OCI-LY7 (cell line): ENCODE data around the gene ICAM5.

Experiments
- EZH2phosphoT487 ChIP-seq: fragments of 200-600 bp; sonication (generic); IDR thresholded peaks from 2 replicates; pipeline ENCODE4 v1.6.1; 2018; ENCODE audit warnings: low read depth, borderline replicate concordance, mild to moderate bottlenecking, mixed run types, antibody characterized with exemption, low read length, moderate library complexity, mixed read lengths
- TF ChIP-seq, protein P1 (sequence below): fragments of 200-600 bp; sonication (generic); conservative IDR thresholded peaks from 2 replicates; pipeline ENCODE4 v1.5.1; 2014; ENCODE audit warnings: mild to moderate bottlenecking, antibody characterized with exemption, low read length, moderate library complexity, mixed read lengths

- TF ChIP-seq, protein P1, sequence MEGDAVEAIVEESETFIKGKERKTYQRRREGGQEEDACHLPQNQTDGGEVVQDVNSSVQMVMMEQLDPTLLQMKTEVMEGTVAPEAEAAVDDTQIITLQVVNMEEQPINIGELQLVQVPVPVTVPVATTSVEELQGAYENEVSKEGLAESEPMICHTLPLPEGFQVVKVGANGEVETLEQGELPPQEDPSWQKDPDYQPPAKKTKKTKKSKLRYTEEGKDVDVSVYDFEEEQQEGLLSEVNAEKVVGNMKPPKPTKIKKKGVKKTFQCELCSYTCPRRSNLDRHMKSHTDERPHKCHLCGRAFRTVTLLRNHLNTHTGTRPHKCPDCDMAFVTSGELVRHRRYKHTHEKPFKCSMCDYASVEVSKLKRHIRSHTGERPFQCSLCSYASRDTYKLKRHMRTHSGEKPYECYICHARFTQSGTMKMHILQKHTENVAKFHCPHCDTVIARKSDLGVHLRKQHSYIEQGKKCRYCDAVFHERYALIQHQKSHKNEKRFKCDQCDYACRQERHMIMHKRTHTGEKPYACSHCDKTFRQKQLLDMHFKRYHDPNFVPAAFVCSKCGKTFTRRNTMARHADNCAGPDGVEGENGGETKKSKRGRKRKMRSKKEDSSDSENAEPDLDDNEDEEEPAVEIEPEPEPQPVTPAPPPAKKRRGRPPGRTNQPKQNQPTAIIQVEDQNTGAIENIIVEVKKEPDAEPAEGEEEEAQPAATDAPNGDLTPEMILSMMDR: no peak
- no peak for TF ChIP-seq EZH2phosphoT487
These were observed 10.8 kb upstream of the ICAM5 start for GRCh38 chr19:10278935-10279334.
